DMS153 treated with DMSO at 0.1 percent for 48 hours (cell line): ENCODE data around the gene PTCH1.

Experiments used
- DNase-seq: peaks from one replicate; lab custom pipeline; 2025; ENCODE audit not compliant: unreplicated experiment; lab: John Stamatoyannopoulos, UW

Gene PTCH1

DNA sequence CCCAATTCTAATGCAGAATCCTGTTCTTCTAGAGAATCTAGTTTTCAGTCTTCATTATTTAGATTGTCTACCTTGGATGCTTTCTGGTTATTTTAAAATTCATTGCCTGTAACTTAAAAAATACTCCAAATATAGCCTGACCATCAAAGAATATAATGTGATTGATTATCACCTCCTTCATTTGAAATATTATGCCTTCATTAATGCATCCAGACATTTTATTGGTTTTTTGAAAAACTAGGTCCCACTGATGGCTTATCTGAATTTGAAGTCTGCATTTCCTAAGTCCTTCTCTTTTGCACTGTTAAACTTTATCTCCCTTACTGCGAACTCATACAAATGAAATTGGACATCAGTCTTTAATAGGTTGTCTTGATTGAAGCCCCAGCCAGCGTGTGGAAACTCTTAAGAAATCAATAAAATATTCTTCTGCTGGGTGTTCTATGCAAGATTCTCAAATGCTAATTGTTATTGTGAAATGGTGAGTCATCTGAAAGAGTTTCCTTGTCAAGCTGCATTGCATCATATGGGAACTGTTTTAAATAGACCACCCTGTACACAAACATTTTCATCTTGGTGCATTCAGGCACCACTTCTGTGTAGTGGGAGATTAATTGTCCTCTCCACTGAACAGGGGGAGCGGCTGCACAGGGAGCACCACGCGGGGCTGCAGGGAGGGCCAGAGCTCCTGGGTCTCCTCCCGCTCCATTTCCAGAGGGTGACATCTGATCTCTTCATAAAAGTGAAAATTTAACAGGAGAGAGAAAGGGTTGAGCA lies 106.9 kb downstream of the PTCH1 start:
- DNase-seq = no peak

DNA sequence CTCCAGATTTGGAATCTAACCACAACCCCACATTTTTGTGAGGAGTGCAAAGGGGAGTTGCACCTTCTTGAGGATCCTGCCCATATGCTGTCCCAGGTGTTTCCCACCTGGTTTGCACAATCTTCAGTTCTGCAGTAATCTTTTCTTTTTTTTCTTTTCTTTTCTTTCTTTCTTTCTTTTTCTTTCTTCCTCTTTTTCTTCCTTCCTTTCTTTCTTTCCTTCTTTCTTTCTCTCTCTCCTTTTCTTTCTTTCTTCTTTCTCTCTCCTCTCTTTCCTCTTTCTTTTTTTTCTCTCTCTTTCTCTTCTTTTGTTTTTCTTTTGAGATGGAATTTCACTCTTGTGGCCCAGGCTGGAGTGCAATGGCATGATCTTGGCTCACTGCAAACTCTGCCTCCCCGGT lies 109.2 kb downstream of the PTCH1 start:
- DNase-seq = no peak

- no peak for DNase-seq
Observed at GRCh38 chr9:95406121-95406520, 110.7 kb downstream of the PTCH1 start.

- no peak for DNase-seq
Observed at GRCh38 chr9:95399261-95399660, 117.5 kb downstream of the PTCH1 start.
